AG04450 (cell line): ENCODE measurements around the gene TMEM175. TPM values are rescaled to one million over a fixed set of nuclear protein-coding genes. Genes with fewer than 3 reads are reported as not detected.

Source experiments
- CTCF ChIA-PET: fragments of 300-600, 350-600 bp; formaldehyde crosslinking; extraction: SDS; loops from one replicate; lab custom pipeline; 2022; ENCODE audit warnings: antibody characterized with exemption, inconsistent platforms; lab: Charles Lee
- POLR2A ChIA-PET: fragments of 350-600 bp; formaldehyde crosslinking; extraction: SDS; loops from one replicate; lab custom pipeline; 2021; ENCODE audit warnings: antibody characterized with exemption, inconsistent platforms; lab: Yijun Ruan, JAX
- DNase-seq: peaks from one replicate; pipeline ENCODE4 v3.0.0-alpha.2; 2011; ENCODE audit warnings: low read depth, low spot score
- H3K27ac ChIP-seq: one replicate; pipeline ENCODE4 v1.5.1; 2012; ENCODE audit warnings: low read depth, low read length, control low read depth
- H3K27me3 ChIP-seq: one replicate; pipeline ENCODE4 v1.6.0; 2012; ENCODE audit warnings: low read length; ENCODE audit not compliant: control insufficient read depth, insufficient read depth
- H3K4me3 ChIP-seq: 2 replicates; pipeline ENCODE4 v1.5.1; 2011; ENCODE audit warnings: mild to moderate bottlenecking, low read depth, low read length, control low read depth
- H3K9me3 ChIP-seq: 2 replicates; pipeline ENCODE4 v1.5.1; 2012; ENCODE audit warnings: low read length; ENCODE audit not compliant: control insufficient read depth, insufficient read depth
- CTCF ChIP-seq: IDR thresholded peaks from 2 replicates; pipeline ENCODE4 v1.5.1; 2011; ENCODE audit warnings: low read depth, low read length, control low read depth, inconsistent platforms
- polyA plus RNA-seq: library from polyadenylated mRNA; depleted of rRNA; stranded (reverse); fragments of >200 nt; gene quantifications from 2 replicates; pipeline ENCODE4 v1.2.3, GENCODE V29; 2011

TMEM175 gene
- polyA plus RNA-seq, 1 experiment, result 27.9 TPM

DNA sequence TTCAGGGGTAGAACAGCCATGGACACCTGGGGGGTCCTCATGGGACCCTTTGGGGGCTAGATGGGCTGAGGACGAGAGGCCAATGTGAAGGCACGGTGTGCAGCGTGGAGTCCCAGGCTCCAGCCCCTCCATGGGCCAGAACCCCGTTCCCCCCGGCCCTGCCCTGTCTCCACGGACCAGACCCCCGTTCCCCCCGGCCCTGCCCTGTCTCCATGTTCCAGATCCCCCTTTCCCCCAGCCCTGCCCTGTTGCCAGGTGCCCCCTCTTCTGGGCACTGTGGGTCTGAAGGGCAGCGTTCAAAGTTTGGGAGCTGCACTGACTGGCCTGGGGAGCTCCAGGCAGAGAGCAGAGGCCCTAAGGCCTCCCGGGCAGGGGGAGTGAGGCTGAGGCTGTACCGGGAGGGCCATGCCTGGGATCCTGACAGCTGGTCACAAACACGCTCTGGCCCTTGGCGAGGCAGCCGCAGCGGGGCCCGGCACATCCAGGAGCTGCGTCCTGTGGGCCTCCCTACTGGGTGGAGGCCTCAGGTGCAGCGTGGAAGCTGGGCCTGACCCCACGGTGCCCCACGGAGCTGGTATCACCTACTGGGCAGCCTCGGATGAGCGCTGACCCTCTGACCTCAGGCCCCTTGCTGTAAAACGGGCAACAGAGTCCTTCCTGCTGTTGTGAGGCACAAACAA is 32.2 kb downstream of the TMEM175 start:
- H3K27ac ChIP-seq, result no peak overlapping the region
- no peak overlapping the region for H3K4me3 ChIP-seq
- CTCF ChIA-PET, result no interaction called here
- no peak for DNase-seq
- H3K9me3 ChIP-seq, result no peaks in the 10 kb centered on the region; the same call in 1 of the 2 replicates
- H3K27me3 ChIP-seq, result no peaks in the 10 kb centered on the region
- POLR2A ChIA-PET, result no interaction called here
- TF ChIP-seq CTCF, result no peak

DNA sequence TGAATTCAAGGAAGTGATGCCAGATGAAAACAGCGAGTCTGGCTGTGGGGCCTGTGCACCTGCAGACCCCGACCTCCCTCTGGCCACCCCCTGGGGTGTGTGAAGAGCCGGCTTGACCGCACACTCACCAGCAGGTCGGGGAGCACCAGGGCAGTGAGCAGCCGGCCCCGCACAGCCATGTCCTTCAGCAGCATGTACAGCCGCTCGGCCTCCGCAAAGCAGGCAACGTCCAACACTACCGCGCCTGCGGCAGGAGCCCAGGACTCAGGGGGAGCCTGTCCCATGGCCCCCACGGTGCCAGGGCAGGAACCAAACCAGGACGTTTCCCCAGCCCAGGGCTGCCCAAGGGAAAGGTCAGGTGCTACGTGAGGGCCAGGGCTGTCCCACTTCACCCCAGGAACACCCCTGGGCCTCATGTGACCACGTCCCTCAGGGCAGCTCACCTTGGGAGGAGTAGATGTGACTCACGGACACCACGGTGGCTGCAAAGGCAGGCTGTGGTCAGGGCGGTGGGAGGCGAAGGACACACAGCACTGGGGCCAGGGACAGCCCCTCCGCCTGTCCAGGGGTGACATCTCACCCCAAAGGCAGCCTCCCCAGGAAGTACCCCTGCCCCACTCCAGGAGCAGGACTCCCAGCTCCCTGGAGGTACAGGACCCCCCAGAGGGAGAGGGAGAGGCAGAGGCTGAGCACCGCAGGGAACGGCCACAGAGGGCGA is 32.9 kb downstream of the TMEM175 start:
- no peak overlapping the region for H3K27ac ChIP-seq
- POLR2A ChIA-PET, result no interaction called here
- CTCF ChIA-PET, result no interaction called here
- no peak for TF ChIP-seq CTCF
- DNase-seq, result no peak
- H3K27me3 ChIP-seq, result no peaks in the 10 kb centered on the region
- H3K4me3 ChIP-seq, result no peak overlapping the region
- no peaks in the 10 kb centered on the region; the same call in 1 of the 2 replicates for H3K9me3 ChIP-seq

GRCh38 chr4:965766-966134 is 33.5 kb downstream of the TMEM175 start:
- H3K27me3 ChIP-seq, result no peaks in the 10 kb centered on the region
- ChIA-PET POLR2A (no interaction called here), CTCF (no interaction called here)
- H3K4me3 ChIP-seq, result no peak overlapping the region
- H3K9me3 ChIP-seq, result no peaks in the 10 kb centered on the region; the same call in 1 of the 2 replicates
- no peak overlapping the region for H3K27ac ChIP-seq
- TF ChIP-seq CTCF, result no peak
- DNase-seq, result no peak

- Histone ChIP-seq H3K9me3 (no peaks in the 10 kb centered on the region; the same call in 1 of the 2 replicates), H3K27me3 (no peaks in the 10 kb centered on the region), H3K4me3 (no peak overlapping the region), H3K27ac (no peak overlapping the region)
- no peak for TF ChIP-seq CTCF
- ChIA-PET POLR2A (no interaction called here), CTCF (interaction anchor here (0.6 kb wide), 1 partner anchor 31 kb away, joined by 4 read pairs; no protein-coding TSS in a partner anchor)
- DNase-seq, result no peak
Measured at GRCh38 chr4:966266-967112, 34.2 kb downstream of the TMEM175 start.
